ENCODE results near the gene TECRL.

DNA sequence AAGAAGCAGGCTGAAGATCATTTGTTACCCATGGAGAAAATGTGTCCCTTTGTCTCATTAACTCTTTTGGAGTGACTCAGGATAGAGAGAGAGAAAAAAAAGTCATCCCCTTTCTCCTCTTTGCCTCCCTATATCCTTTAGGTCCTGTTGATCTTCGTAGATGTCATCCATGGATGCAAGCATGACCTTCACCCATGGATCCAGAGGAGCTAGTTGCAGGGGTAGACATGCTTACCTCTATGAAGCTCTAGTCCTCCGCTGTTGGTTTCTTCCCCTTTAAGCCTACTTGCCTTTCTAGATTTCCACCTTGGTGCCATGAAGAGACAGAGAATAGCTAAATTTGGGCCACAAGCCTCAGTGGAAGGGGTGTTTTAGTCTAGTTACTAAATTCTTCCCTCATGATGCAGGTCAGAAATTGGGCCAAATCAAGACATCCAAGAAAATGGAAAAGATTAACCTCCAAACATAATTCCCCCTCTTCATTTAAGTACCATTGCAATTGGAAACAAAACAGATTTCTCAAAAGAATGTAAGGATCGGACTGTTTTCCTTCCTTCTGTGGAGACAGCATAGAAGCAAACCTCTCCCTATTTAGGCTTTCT is 178.4 kb downstream of the TECRL start:
- TF ChIP-seq CTCF (IDR thresholded peaks at IDR 0.05) (no peak), POLR2A (IDR thresholded peaks at IDR 0.05) (no peak), POLR2AphosphoS5 (IDR thresholded peaks at IDR 0.05) (no peak), EP300 (IDR thresholded peaks at IDR 0.05) (no peak)
